Neural cell (in vitro differentiated cells): ENCODE data around the gene STK32B.

Experiments used
- CTCF ChIP-seq: fragments of 450-650 bp; IDR thresholded peaks from 2 replicates; pipeline ENCODE4 v1.5.1; 2014; ENCODE audit warnings: antibody characterized with exemption, mild to moderate bottlenecking, moderate library complexity; ENCODE audit not compliant: poor library complexity, severe bottlenecking
- EP300 ChIP-seq: fragments of 450-650 bp; conservative IDR thresholded peaks from 2 replicates; pipeline ENCODE4 v1.6.1; 2014; ENCODE audit warnings: antibody characterized with exemption, mild to moderate bottlenecking, moderate library complexity; ENCODE audit not compliant: poor library complexity, severe bottlenecking
- EZH2 ChIP-seq: fragments of 200-600, 300-800 bp; shearing (Covaris generic), sonication (generic); IDR thresholded peaks from 2 replicates; pipeline ENCODE4 v1.6.1; 2014; ENCODE audit warnings: antibody characterized with exemption, low read length, borderline replicate concordance, mild to moderate bottlenecking; ENCODE audit not compliant: insufficient read depth, poor library complexity, severe bottlenecking
- TAF1 ChIP-seq: IDR thresholded peaks from 2 replicates; pipeline ENCODE4 v1.6.1; 2012; ENCODE audit warnings: low read depth

DNA sequence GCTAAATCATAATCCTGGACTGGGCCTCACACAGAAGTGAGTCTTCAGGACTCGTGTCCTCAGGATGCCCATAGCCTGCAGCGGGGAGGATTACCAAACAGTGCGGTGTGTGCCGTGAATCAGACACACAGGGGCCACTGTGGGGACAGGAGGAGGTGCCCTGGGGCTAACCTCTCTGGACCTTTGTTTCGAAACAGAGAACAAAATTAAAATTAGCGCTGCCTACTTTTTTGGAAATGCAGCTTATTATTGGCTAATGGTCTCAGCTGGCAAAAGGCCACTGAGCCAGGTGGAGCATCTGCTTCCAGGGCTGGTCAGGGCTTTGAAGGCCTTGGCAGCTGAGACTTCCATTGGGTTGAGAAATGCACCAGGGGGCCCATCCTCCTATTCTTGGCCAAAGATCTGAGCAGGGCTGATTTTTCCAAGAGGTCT, 420.9 kb downstream of the STK32B start:
- TF ChIP-seq CTCF: no peak
- no peak for TF ChIP-seq TAF1
- TF ChIP-seq EP300: no peak
- no peak for TF ChIP-seq EZH2
